GM12864 (cell line): ENCODE data around the gene HS3ST5.

ENCODE experiments used
- DNase-seq: peaks from one replicate; pipeline ENCODE4 v3.0.0-alpha.2; 2011; ENCODE audit warnings: low read depth
- H3K4me3 ChIP-seq: 2 replicates; pipeline ENCODE4 v1.5.1; 2011; ENCODE audit warnings: mild to moderate bottlenecking, low read depth, low read length, control low read depth
- CTCF ChIP-seq: IDR thresholded peaks from 2 replicates; pipeline ENCODE4 v1.5.1; 2011; ENCODE audit warnings: low read depth, mild to moderate bottlenecking, moderate library complexity, low read length, control low read depth, inconsistent platforms; ENCODE audit errors: missing control alignments

HS3ST5 gene

GRCh38 chr6:114194362-114195026, 148.3 kb downstream of the HS3ST5 start:
- TF ChIP-seq CTCF, result no peak
- no peak overlapping the region for H3K4me3 ChIP-seq
- no peak for DNase-seq

- DNase-seq, result no peak
- no peak overlapping the region for H3K4me3 ChIP-seq
- TF ChIP-seq CTCF, result no peak
These were observed 155.3 kb downstream of the HS3ST5 start for GRCh38 chr6:114187563-114187962.

- no peak for DNase-seq
- H3K4me3 ChIP-seq, result no peak overlapping the region
- TF ChIP-seq CTCF, result no peak
These were observed 161.2 kb downstream of the HS3ST5 start for GRCh38 chr6:114181664-114182063.

- TF ChIP-seq CTCF, result no peak
- no peak for DNase-seq
- no peak overlapping the region for H3K4me3 ChIP-seq
These were observed 163.4 kb downstream of the HS3ST5 start for GRCh38 chr6:114179411-114179810.

GRCh38 chr6:114176726-114177125, 166.1 kb downstream of the HS3ST5 start:
- H3K4me3 ChIP-seq, result no peak overlapping the region
- TF ChIP-seq CTCF, result no peak
- no peak for DNase-seq

GRCh38 chr6:114172576-114173260, 170.1 kb downstream of the HS3ST5 start:
- no peak overlapping the region for H3K4me3 ChIP-seq
- no peak for DNase-seq
- no peak for TF ChIP-seq CTCF

- no peak for TF ChIP-seq CTCF
- DNase-seq, result no peak
- no peak overlapping the region for H3K4me3 ChIP-seq
These were observed 171.3 kb downstream of the HS3ST5 start for GRCh38 chr6:114171473-114171872.
